Activated T-cell treated with anti-CD3 and anti-CD28 coated beads for 24 hours (primary cell): Measurements from ENCODE around the gene ADGRD1.
"Not testable (repeated sequence)": the region's sequence is repeated elsewhere in the genome, so short reads cannot be mapped to it uniquely, and the experiment has no call there.

Experiments
- DNase-seq: peaks from one replicate; pipeline ENCODE4 v3.0.0-alpha.2; 2020; ENCODE audit warnings: low read depth

The ADGRD1 gene

GRCh38 chr12:130987151-130987931 is 33.6 kb downstream of the ADGRD1 start:
- no peak for DNase-seq

- DNase-seq: no peak
Measured at GRCh38 chr12:130988261-130988660, 34.6 kb downstream of the ADGRD1 start.

GRCh38 chr12:130988751-130989150 is 35.0 kb downstream of the ADGRD1 start:
- DNase-seq: no peak

DNA sequence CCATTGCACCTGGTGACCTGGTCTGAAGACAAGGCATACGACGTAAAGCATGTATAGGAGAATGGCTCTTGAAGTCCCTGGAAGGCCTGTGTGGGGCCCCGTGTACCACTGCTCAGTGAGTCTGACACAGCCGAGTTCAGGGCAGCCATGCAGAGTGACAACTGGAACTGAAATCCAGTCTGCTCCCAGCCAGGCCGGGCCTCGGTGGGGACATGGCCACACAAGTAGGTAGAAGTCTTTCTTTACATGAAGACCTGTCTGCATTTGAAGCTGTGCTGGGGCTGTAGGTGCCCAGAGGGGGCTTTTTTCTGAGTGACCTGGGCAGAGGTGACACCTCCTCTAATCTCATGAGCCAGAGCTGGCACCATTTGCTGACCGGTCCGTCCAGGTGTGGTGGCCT is 35.7 kb downstream of the ADGRD1 start:
- no peak for DNase-seq

GRCh38 chr12:130990034-130990433 is 36.3 kb downstream of the ADGRD1 start:
- DNase-seq: no peak

GRCh38 chr12:130992448-130992847 is 38.7 kb downstream of the ADGRD1 start:
- no peak for DNase-seq

- DNase-seq: no peak
Measured at GRCh38 chr12:130992979-130993538, 39.4 kb downstream of the ADGRD1 start.

GRCh38 chr12:130993759-130994670 is 40.3 kb downstream of the ADGRD1 start:
- DNase-seq: no peak

DNA sequence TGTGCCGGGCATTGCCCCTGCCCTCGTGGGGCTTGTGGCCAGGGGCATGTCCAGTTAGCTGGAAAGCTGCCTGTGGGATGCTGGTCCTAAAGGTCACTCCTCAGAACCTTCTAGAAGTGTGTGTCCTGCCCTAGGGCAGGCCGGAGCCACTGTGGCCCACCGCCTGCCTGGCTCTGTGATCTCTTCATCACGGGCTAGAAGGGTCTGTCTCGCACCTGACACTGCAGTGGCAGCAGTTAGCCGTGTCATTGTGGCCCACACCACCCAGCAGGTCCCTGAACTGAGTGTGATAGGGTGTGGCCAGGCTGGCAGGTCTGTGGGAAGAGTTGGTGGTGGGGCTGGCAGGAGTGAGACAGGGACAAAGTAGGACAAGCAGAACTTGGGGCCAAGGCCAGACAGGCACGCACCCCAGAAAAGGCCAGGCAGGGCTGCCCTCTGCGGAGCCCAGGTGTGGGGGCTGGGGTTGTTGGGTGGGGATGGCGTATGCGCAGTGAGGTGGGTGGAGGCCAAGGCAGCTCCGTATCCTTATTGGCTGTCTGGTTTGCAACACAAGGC is 41.2 kb downstream of the ADGRD1 start:
- DNase-seq: no peak

DNA sequence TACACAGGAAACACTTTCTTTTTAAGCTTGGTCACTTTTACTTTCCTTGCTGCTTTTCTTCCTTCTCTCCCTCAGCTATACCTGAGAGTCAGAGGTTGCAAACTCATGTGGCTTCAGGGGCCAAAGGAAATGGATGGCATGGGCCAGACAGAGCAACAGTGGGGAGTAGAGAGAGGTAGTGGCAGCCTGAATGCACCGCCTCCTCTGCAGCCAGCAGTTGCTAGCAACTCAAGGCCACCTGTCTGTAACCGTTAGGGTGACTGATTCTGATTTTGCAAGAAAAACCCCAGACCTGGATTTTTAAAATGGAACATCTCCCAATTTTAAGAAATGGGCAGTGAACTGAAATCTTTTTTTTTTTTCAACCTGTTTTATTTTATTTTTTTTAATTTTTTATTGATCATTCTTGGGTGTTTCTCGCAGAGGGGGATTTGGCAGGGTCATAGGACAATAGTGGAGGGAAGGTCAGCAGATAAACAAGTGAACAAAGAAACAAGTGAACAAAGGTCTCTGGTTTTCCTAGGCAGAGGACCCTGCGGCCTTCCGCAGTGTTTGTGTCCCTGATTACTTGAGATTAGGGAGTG is 41.8 kb downstream of the ADGRD1 start:
- not testable (repeated sequence) for DNase-seq

GRCh38 chr12:130998136-130998535 is 44.4 kb downstream of the ADGRD1 start:
- DNase-seq: no peak

- no peak for DNase-seq
Measured at GRCh38 chr12:131000000-131000486, 46.3 kb downstream of the ADGRD1 start.

DNA sequence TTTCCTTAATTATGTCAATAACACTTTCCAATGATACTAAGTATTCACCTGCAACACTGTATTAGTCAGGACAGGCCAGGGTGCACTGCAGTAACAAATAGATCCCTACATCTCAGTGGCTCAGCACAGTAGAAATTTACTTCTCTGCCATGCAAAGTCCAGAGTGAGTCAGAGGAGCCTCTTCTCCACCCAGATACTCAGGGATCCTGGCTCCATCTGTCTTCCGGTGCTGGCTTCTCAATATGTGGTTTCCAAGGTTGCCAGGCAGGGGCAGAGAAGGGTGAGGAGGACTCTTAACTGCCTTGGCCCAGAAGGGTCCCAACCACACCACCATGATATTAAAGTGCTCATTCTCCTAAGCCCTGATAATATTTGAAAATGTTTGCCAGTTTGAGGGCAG is 47.8 kb downstream of the ADGRD1 start:
- DNase-seq: no peak

- DNase-seq: no peak
Measured at GRCh38 chr12:131002216-131002631, 48.5 kb downstream of the ADGRD1 start.

GRCh38 chr12:131003036-131003715 is 49.5 kb downstream of the ADGRD1 start:
- DNase-seq: no peak

DNA sequence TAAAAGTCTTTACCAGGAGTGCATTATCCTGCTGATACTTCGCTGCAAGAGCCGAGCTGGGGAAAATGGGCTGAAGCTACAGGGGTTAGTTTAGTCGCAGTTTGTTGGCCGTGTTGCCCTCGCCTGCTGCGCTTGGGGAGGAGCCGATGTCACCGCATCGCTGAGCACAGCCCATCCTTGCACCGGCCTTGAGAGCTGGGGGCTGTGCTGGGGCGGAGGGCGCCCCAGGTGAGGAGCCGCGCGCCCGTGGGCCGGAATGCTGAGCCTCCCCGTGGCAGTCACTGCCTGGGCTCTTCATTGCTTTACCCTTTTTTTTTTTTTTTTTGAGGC is 50.0 kb downstream of the ADGRD1 start:
- DNase-seq: no peak

DNA sequence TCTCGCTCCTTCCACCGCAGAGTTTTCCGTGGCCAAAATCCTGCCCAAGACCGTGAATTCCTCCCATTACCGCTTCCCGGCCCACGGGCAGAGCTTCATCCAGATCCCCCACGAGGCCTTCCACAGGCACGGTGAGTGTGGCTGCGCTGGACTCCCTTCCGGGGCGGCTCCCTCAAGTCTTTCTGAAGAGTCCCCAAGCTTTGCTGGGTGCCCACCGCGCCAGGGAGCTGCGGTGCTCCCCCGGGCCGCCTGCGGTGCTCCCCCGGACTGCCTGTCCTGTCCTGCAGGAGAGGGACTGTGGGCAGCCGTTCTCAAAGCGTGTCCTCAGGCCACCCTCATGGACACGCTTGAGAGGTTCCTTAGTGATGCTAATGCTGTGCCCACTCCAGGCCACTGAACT is 50.5 kb downstream of the ADGRD1 start:
- no peak for DNase-seq

- DNase-seq: no peak
Measured at GRCh38 chr12:131005161-131006035, 51.7 kb downstream of the ADGRD1 start.

- no peak for DNase-seq
Measured at GRCh38 chr12:131006036-131006735, 52.5 kb downstream of the ADGRD1 start.
